K562 (cell line): ENCODE measurements around the gene SLC4A2. TPM values are rescaled to one million over a fixed set of nuclear protein-coding genes. Genes with fewer than 3 reads are reported as not detected.

Experiments used
- ATF1 ChIP-seq, 2 experiments: fragments of 450-650 bp in 1 of 2; IDR thresholded peaks; 2 replicates each; pipeline ENCODE4 v1.6.1; 2016; ENCODE audit warnings: missing compliant biosample characterization in 1 of 2, missing genetic modification characterization in 1 of 2
- CBFA2T3 ChIP-seq: fragments of 450-650 bp; IDR thresholded peaks from 2 replicates; pipeline ENCODE4 v1.6.1; 2017
- CREB1 ChIP-seq, 2 experiments: sonication (generic) in 1 of 2; formaldehyde crosslinking in 1 of 2; IDR thresholded peaks; 2 replicates each; pipeline versions ENCODE4 v1.6.1 to v1.8.0; 2012 to 2022; ENCODE audit warnings: inconsistent platforms in 1 of 2, mild to moderate bottlenecking in 1 of 2, missing genetic modification reagents in 1 of 2, moderate library complexity in 1 of 2
- ELF2 ChIP-seq: fragments of 250-450 bp; sonication (Bioruptor Pico); IDR thresholded peaks from 2 replicates; pipeline ENCODE4 v1.5.0; 2021; ENCODE audit warnings: mild to moderate bottlenecking
- FOXK2 ChIP-seq, 2 experiments: fragments of 450-650 bp; IDR thresholded peaks in 1 of 2; conservative IDR thresholded peaks in 1 of 2; 2 replicates each; pipeline ENCODE4 v1.6.1; 2016; ENCODE audit warnings: low read depth in 2 of 2, mild to moderate bottlenecking in 1 of 2
- MCM7 ChIP-seq, 2 experiments: fragments of 450-650 bp; IDR thresholded peaks; 2 replicates each; pipeline ENCODE4 v1.6.1; 2016 to 2018
- NRF1 ChIP-seq, 2 experiments: fragments of 450-650 bp; IDR thresholded peaks in 1 of 2; conservative IDR thresholded peaks in 1 of 2; 2 replicates each; pipeline ENCODE4 v1.6.1; 2014; ENCODE audit warnings: mild to moderate bottlenecking in 2 of 2
- POLR2G ChIP-seq: fragments of 200-400 bp; formaldehyde crosslinking; IDR thresholded peaks from 2 replicates; pipeline ENCODE4 v1.6.1; 2017; ENCODE audit warnings: low read depth, mild to moderate bottlenecking, antibody characterized with exemption, low read length, moderate library complexity
- RBM15 ChIP-seq: fragments of 200-400 bp; formaldehyde crosslinking; IDR thresholded peaks from 2 replicates; pipeline ENCODE4 v1.6.1; 2018; ENCODE audit warnings: mild to moderate bottlenecking, low read length, moderate library complexity; ENCODE audit not compliant: insufficient read depth
- SNRNP70 ChIP-seq: fragments of 200-400 bp; formaldehyde crosslinking; optimal IDR thresholded peaks from 2 replicates; pipeline ENCODE3; 2017; ENCODE audit warnings: low read depth, low read length
- TEAD4 ChIP-seq, 2 experiments: sonication (generic) in 1 of 2; formaldehyde crosslinking in 1 of 2; IDR thresholded peaks; 2 replicates each; pipeline versions ENCODE4 v1.6.1 to v1.8.0; 2012 to 2022; ENCODE audit warnings: borderline replicate concordance in 1 of 2, inconsistent platforms in 1 of 2, low read length in 1 of 2, mild to moderate bottlenecking in 1 of 2, missing genetic modification reagents in 1 of 2
- ZKSCAN1 ChIP-seq: fragments of 150-350 bp; IDR thresholded peaks from 2 replicates; pipeline ENCODE4 v1.6.1; 2016; ENCODE audit warnings: low read depth, low read length
- ZNF253 ChIP-seq: fragments of 250-450 bp; sonication (Bioruptor Pico); conservative IDR thresholded peaks from 2 replicates; pipeline ENCODE4 v1.6.1; 2021; ENCODE audit warnings: mild to moderate bottlenecking
- ZNF395 ChIP-seq: fragments of 200-800 bp; sonication (Bioruptor generic); IDR thresholded peaks from 2 replicates; pipeline ENCODE4 v1.6.1; 2017; ENCODE audit warnings: missing genetic modification characterization, missing compliant biosample characterization
- polyA plus RNA-seq, 8 experiments: library from polyadenylated mRNA; depleted of rRNA in 4 of 8; stranded (reverse) in 5 of 8; unstranded in 3 of 8; fragments of >200 nt; fragmentation: Nextera tagmentation in 2 of 8; fragmentation: Illumina TruSeq in 1 of 8; extraction: Ambion mirVana in 2 of 8; extraction: Trizol in 1 of 8; gene quantifications; 2 replicates each; pipeline versions ENCODE4 v1.2.1 to v1.2.3, GENCODE V29; 2011 to 2014; ENCODE audit warnings: inconsistent platforms in 1 of 8, missing spikeins in 1 of 8
- total RNA-seq, 7 experiments: library from RNA; depleted of rRNA in 6 of 7; stranded (reverse); fragments of >200 nt in 6 of 7; fragmentation: Illumina TruSeq in 2 of 7; extraction: Trizol in 2 of 7; gene quantifications; 2 replicates each; pipeline versions ENCODE4 v1.2.1 to v1.2.3, GENCODE V29; 2011 to 2021; ENCODE audit warnings: low replicate concordance in 1 of 7
- TF ChIP-seq, protein P1 (sequence below): fragments of 250-450 bp; sonication (Bioruptor Pico); IDR thresholded peaks from 2 replicates; pipeline ENCODE4 v1.8.0; 2021; ENCODE audit warnings: borderline replicate concordance, mild to moderate bottlenecking, moderate library complexity; ENCODE audit not compliant: poor library complexity, severe bottlenecking
- TF ChIP-seq, protein P2 (sequence below): fragments of 250-450 bp; sonication (Bioruptor Pico); IDR thresholded peaks from 2 replicates; pipeline ENCODE4 v1.6.1; 2021; ENCODE audit warnings: mild to moderate bottlenecking

The SLC4A2 gene
- total and polyA plus RNA-seq, 9 of the 15 experiments (the other 6 are each of a cell fraction or from before 2014, with no cell fraction given), result 11.4 to 375 (median 130) TPM

DNA sequence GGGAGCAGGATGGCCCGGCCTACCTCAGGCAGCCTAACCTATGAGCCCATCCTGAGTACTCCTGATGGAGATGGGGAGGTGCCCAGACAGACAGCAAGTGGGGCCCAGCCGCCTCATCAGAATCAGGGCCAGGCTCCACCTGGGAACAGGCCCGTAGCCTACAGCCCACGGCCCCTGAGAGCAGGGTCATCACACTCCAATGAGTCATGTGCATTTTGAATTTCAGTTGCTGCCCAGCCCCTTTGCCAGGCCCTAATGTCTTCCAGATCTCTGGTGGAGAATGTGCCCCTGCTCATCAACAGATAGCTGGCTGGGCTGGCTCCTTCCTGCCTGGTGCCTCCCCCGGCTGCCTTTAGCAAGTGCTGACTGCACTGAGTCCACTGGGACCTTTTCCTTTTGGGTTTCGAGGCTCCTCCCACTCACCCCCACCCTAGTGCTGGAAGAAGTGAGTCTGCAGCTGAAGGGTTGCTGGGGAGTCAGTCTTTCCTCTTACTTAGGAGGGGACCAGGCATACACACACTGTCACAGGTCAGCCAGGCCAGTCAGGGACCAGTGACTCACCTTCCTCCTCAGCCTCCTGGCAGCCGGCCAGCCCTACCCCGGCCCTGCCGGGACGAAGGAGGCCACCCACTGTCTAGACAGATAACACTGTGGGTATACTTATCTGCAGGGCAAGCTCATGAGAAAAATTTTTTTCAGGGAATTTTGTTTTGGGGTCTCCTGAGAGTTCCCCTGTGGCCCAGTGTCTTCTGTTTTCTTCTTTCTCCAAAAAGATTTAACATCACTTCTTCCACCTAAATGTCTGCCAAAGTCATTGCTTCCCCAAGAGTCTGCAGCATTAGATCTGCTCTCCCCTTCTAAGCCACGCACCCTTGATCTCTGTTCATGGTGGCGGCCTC, 20.2 kb upstream of the SLC4A2 start (continued):
- TF ChIP-seq ZNF395 (CRISPR knock-in tag) (peak; percentile 92), POLR2G (peak; percentile 72), TEAD4 (IDR thresholded peaks at IDR 0.05; ENCODE audit: low read length) (peak; percentile 92), TEAD4 (CRISPR knock-in tag; IDR thresholded peaks at IDR 0.05; ENCODE audit: borderline replicate concordance) (no peak), NRF1 (conservative IDR thresholded peaks at IDR 0.05 in 1 of 2, IDR thresholded peaks at IDR 0.05 in 1 of 2) (peak; percentile 61 to 71), ELF2 (no peak), ATF1 (CRISPR knock-in tag; IDR thresholded peaks at IDR 0.05) (no peak), ATF1 (tag; IDR thresholded peaks at IDR 0.05) (peak; percentile 84), ZKSCAN1 (no peak), RBM15 (no peak), ZNF253 (CRISPR knock-in tag) (no peak), SNRNP70 (no peak), MCM7 (IDR thresholded peaks at IDR 0.05) (no peak), FOXK2 (conservative IDR thresholded peaks at IDR 0.05 in 1 of 2, IDR thresholded peaks at IDR 0.05 in 1 of 2; ENCODE audit: low read depth in 2 of 2) (peak; percentile 61 to 65; a peak in 2 of 4 replicates), CBFA2T3 (peak; percentile 95), CREB1 (IDR thresholded peaks at IDR 0.05) (peak; percentile 70; the same call in 1 of the 2 replicates), CREB1 (CRISPR knock-in tag; IDR thresholded peaks at IDR 0.05) (peak; percentile 66)
- TF ChIP-seq, protein P1, sequence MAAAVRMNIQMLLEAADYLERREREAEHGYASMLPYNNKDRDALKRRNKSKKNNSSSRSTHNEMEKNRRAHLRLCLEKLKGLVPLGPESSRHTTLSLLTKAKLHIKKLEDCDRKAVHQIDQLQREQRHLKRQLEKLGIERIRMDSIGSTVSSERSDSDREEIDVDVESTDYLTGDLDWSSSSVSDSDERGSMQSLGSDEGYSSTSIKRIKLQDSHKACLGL, result no peak
- TF ChIP-seq, protein P2, sequence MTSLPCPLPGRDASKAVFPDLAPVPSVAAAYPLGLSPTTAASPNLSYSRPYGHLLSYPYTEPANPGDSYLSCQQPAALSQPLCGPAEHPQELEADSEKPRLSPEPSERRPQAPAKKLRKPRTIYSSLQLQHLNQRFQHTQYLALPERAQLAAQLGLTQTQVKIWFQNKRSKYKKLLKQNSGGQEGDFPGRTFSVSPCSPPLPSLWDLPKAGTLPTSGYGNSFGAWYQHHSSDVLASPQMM (CRISPR knock-in tag), result no peak
